ENCODE measurements around the gene WNT9B. TPM values are rescaled to one million over a fixed set of nuclear protein-coding genes. Genes with fewer than 3 reads are reported as not detected.

Gene WNT9B
- total RNA-seq, 1 experiment from 2014 or later = 0.70 TPM

GRCh38 chr17:46915596-46915995 is 64.2 kb downstream of the WNT9B start:
- Histone ChIP-seq H3K27me3 (ENCODE audit: insufficient read depth, low read length) (no peaks in the 10 kb centered on the region), H2AK5ac (ENCODE audit: insufficient read length, low read length) (no peak overlapping the region), H3K9me3 (ENCODE audit: control insufficient read depth, low read depth, low read length) (no peaks in the 10 kb centered on the region), H3K23me2 (ENCODE audit: insufficient read length, low read depth, low read length, poor library complexity, severe bottlenecking) (no peaks in the 10 kb centered on the region), H3K79me2 (ENCODE audit: insufficient read depth, low read length) (no peaks in the 10 kb centered on the region), H2BK120ac (ENCODE audit: low read depth, low read length, poor library complexity, severe bottlenecking) (no peak overlapping the region), H2AFZ (ENCODE audit: low read length) (no peak overlapping the region), H2BK5ac (ENCODE audit: insufficient read length, low read length) (no peak overlapping the region), H3K56ac (ENCODE audit: insufficient read length, low read depth, low read length) (no peak overlapping the region), H3K23ac (ENCODE audit: insufficient read length, low read depth, low read length) (no peak overlapping the region), H2BK20ac (ENCODE audit: low read depth, low read length, poor library complexity, severe bottlenecking) (no peak overlapping the region), H3K4me2 (ENCODE audit: insufficient read depth, insufficient read length, low read length) (no peak overlapping the region), H3T11ph (ENCODE audit: low read length) (no peak overlapping the region), H2BK12ac (ENCODE audit: insufficient read length, low read depth, low read length) (no peak overlapping the region), H2BK15ac (ENCODE audit: low read depth, low read length) (no peak overlapping the region), H4K8ac (replicated peaks; ENCODE audit: insufficient read length, low read depth, low read length) (no peak overlapping the region), H3K4me1 (ENCODE audit: insufficient read depth, low read length) (no peaks in the 10 kb centered on the region), H4K91ac (ENCODE audit: insufficient read length, low read depth, low read length) (no peak overlapping the region), H3K14ac (ENCODE audit: insufficient read depth, low read length) (no peak overlapping the region), H4K5ac (ENCODE audit: insufficient read length, low read depth, low read length) (no peak overlapping the region), H3K4ac (ENCODE audit: low read depth, low read length) (no peak overlapping the region), H3K9ac (ENCODE audit: extremely low read depth, insufficient read length, low read length) (no peak overlapping the region), H3K27ac (ENCODE audit: insufficient read length, low read depth, low read length) (no peak overlapping the region), H3K18ac (ENCODE audit: insufficient read length, low read depth, low read length) (no peak overlapping the region), H4K20me1 (ENCODE audit: control insufficient read depth, insufficient read depth, insufficient read length) (no peaks in the 10 kb centered on the region), H3K79me1 (ENCODE audit: insufficient read depth, low read depth, low read length, poor library complexity, severe bottlenecking) (no peaks in the 10 kb centered on the region)
- Mint-ChIP-seq H3K27me3 (ENCODE audit: low read depth) (peaks cover 23% of the 10 kb centered on the region), H3K4me3 (no peak overlapping the region), H3K9me3 (peaks cover 0 to 2% of the 10 kb centered on the region in 2 experiments; a peak in 2 of 5 replicates), H3K36me3 (ENCODE audit: insufficient read depth in 1 of 3, low read depth in 3 of 3) (no peaks in the 10 kb centered on the region), H3K27ac (no peak overlapping the region; a peak in 1 of 7 replicates), H3K4me1 (peaks cover 6 to 7% of the 10 kb centered on the region in 2 experiments)
- no CpG with 5 or more reads among the region's 1 CpG for WGBS (ENCODE audit: extremely low coverage, insufficient read length, low lambda C conversion rate)
- TF ChIP-seq, protein P1, sequence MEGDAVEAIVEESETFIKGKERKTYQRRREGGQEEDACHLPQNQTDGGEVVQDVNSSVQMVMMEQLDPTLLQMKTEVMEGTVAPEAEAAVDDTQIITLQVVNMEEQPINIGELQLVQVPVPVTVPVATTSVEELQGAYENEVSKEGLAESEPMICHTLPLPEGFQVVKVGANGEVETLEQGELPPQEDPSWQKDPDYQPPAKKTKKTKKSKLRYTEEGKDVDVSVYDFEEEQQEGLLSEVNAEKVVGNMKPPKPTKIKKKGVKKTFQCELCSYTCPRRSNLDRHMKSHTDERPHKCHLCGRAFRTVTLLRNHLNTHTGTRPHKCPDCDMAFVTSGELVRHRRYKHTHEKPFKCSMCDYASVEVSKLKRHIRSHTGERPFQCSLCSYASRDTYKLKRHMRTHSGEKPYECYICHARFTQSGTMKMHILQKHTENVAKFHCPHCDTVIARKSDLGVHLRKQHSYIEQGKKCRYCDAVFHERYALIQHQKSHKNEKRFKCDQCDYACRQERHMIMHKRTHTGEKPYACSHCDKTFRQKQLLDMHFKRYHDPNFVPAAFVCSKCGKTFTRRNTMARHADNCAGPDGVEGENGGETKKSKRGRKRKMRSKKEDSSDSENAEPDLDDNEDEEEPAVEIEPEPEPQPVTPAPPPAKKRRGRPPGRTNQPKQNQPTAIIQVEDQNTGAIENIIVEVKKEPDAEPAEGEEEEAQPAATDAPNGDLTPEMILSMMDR (conservative IDR thresholded peaks at IDR 0.05) = no peak
- DNase-seq = no peak
